Measurements from ENCODE around the gene GHSR.

Gene GHSR

GRCh38 chr3:172449466-172450149, 1.4 kb upstream of the GHSR start:
- Mint-ChIP-seq H3K9me3 (ENCODE audit: low read depth) (no peaks in the 10 kb centered on the region), H3K27me3 (peaks cover 48% of the 10 kb centered on the region), H3K4me3 (no peak overlapping the region), H3K27ac (no peak overlapping the region), H3K36me3 (no peaks in the 10 kb centered on the region), H3K4me1 (ENCODE audit: low read depth) (peaks cover 27% of the 10 kb centered on the region)

GRCh38 chr3:172448661-172449465, 607 bp upstream of the GHSR start:
- Mint-ChIP-seq H3K27me3 (peaks cover 47% of the 10 kb centered on the region), H3K36me3 (no peaks in the 10 kb centered on the region), H3K9me3 (ENCODE audit: low read depth) (no peaks in the 10 kb centered on the region), H3K27ac (no peak overlapping the region), H3K4me1 (ENCODE audit: low read depth) (peaks cover 27% of the 10 kb centered on the region), H3K4me3 (no peak overlapping the region)

DNA sequence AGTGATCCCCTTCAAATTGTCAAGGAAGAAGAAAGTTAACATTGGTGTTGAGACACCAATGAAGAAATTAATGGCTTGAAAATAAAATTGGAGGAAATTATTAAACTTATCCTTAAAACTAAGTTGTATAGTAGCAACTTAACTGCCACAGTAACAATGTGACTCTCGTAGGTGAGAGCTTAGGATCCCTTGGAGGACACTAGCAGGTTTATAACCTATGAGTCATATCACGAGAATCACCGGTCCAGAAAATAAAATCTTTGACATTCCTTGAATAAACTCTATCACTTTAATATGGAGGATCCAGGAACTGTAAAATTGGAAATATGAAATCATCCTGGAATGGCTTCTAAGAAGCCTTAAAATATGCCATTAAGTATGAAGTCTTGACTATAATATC, 2.1 kb downstream of the GHSR start:
- H3K4me1 Mint-ChIP-seq (ENCODE audit: low read depth), result peaks cover 27% of the 10 kb centered on the region

GRCh38 chr3:172444821-172445220, 3.4 kb downstream of the GHSR start:
- Mint-ChIP-seq H3K27ac (no peak overlapping the region), H3K4me3 (no peak overlapping the region), H3K36me3 (no peaks in the 10 kb centered on the region), H3K4me1 (ENCODE audit: low read depth) (peaks cover 25% of the 10 kb centered on the region), H3K9me3 (ENCODE audit: low read depth) (no peaks in the 10 kb centered on the region), H3K27me3 (peaks cover 41% of the 10 kb centered on the region)

More for the DNA sequence above, 2.1 kb downstream of the GHSR start:
- H3K4me3 Mint-ChIP-seq, result no peak overlapping the region
- H3K36me3 Mint-ChIP-seq, result no peaks in the 10 kb centered on the region
- H3K27me3 Mint-ChIP-seq, result peaks cover 41% of the 10 kb centered on the region
- no peak overlapping the region for H3K27ac Mint-ChIP-seq
- H3K9me3 Mint-ChIP-seq (ENCODE audit: low read depth), result no peaks in the 10 kb centered on the region

GRCh38 chr3:172442606-172443005, 5.7 kb downstream of the GHSR start:
- Mint-ChIP-seq H3K36me3 (no peaks in the 10 kb centered on the region), H3K4me3 (no peak overlapping the region), H3K4me1 (ENCODE audit: low read depth) (peaks cover 7% of the 10 kb centered on the region), H3K27me3 (peaks cover 26% of the 10 kb centered on the region), H3K9me3 (ENCODE audit: low read depth) (no peaks in the 10 kb centered on the region), H3K27ac (no peak overlapping the region)

- no peaks in the 10 kb centered on the region for H3K9me3 Mint-ChIP-seq (ENCODE audit: low read depth)
These were observed 6.7 kb downstream of the GHSR start for GRCh38 chr3:172441581-172441980.

GRCh38 chr3:172438186-172438585, 10.1 kb downstream of the GHSR start:
- peaks cover 2% of the 10 kb centered on the region for H3K36me3 Mint-ChIP-seq
- peaks cover 7% of the 10 kb centered on the region for H3K27me3 Mint-ChIP-seq
- H3K27ac Mint-ChIP-seq, result no peak overlapping the region
- peaks cover 2% of the 10 kb centered on the region for H3K9me3 Mint-ChIP-seq (ENCODE audit: low read depth)
- no peak overlapping the region for H3K4me3 Mint-ChIP-seq
- no peaks in the 10 kb centered on the region for H3K4me1 Mint-ChIP-seq (ENCODE audit: low read depth)

More at GRCh38 chr3:172441581-172441980, 6.7 kb downstream of the GHSR start:
- Mint-ChIP-seq H3K4me3 (no peak overlapping the region), H3K27ac (no peak overlapping the region), H3K36me3 (no peaks in the 10 kb centered on the region), H3K4me1 (ENCODE audit: low read depth) (no peaks in the 10 kb centered on the region), H3K27me3 (peaks cover 16% of the 10 kb centered on the region)

DNA sequence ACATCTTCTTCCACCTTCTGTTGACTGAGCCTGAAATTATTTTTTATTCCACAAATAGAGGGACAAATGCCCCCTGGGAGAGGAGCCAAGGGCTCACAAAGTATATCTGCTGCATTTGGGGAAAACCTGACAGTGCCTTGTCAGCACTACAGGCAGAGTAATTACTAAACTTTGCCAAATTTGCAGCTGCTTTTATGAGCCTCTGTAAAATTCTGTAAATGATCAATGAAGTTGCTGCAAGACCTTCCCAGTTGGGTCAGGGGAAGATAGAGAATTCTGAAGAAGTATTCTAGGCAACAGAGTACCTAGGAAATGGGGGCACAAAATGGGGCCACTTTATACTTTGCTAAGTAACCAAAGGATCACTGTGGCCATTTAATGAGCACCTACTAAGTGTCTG, 10.5 kb downstream of the GHSR start:
- H3K4me3 Mint-ChIP-seq, result no peak overlapping the region
- H3K27ac Mint-ChIP-seq, result no peak overlapping the region
- no peaks in the 10 kb centered on the region for H3K4me1 Mint-ChIP-seq (ENCODE audit: low read depth)
- peaks cover 2% of the 10 kb centered on the region for H3K9me3 Mint-ChIP-seq (ENCODE audit: low read depth)
- H3K27me3 Mint-ChIP-seq, result peaks cover 7% of the 10 kb centered on the region
- H3K36me3 Mint-ChIP-seq, result peaks cover 2% of the 10 kb centered on the region

- no peak overlapping the region for H3K4me3 Mint-ChIP-seq
- no peak overlapping the region for H3K27ac Mint-ChIP-seq
- peaks cover 32% of the 10 kb centered on the region for H3K27me3 Mint-ChIP-seq
- peaks cover 3% of the 10 kb centered on the region for H3K9me3 Mint-ChIP-seq (ENCODE audit: low read depth)
- no peaks in the 10 kb centered on the region for H3K4me1 Mint-ChIP-seq (ENCODE audit: low read depth)
- no peaks in the 10 kb centered on the region for H3K36me3 Mint-ChIP-seq
These were observed 32.9 kb downstream of the GHSR start for GRCh38 chr3:172415323-172415722.

DNA sequence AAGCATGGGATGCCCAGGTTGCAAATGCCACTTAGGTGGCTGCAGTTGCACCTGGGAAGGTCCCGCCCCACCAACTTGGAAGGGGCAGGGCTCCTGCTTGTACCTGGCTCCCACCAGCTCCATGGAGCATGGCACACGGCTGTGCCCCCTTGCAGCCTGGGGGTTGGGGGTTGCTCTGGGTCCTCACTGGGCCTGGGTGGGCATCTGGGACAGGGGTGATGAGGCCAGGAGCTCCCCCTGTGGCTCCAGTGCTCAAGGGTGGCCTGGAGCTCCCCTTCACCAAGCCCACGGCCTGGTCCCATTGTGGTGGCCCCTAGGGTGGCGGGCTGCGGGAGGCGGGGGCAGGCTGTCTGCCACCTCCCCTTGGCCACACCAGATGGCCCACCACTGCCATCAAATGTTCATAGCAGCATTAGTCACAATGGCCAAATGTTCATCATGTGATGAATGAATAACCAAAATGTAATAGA, 36.7 kb downstream of the GHSR start:
- Mint-ChIP-seq H3K4me3 (no peak overlapping the region), H3K27ac (no peak overlapping the region), H3K4me1 (ENCODE audit: low read depth) (no peaks in the 10 kb centered on the region), H3K36me3 (no peaks in the 10 kb centered on the region), H3K27me3 (peaks cover 19% of the 10 kb centered on the region), H3K9me3 (ENCODE audit: low read depth) (peaks cover 3% of the 10 kb centered on the region)

- Mint-ChIP-seq H3K27me3 (peaks cover 18% of the 10 kb centered on the region), H3K36me3 (no peaks in the 10 kb centered on the region), H3K27ac (no peak overlapping the region), H3K9me3 (ENCODE audit: low read depth) (peaks cover 3% of the 10 kb centered on the region), H3K4me1 (ENCODE audit: low read depth) (no peaks in the 10 kb centered on the region), H3K4me3 (no peak overlapping the region)
These were observed 37.4 kb downstream of the GHSR start for GRCh38 chr3:172410702-172411477.

GRCh38 chr3:172407872-172408271, 40.4 kb downstream of the GHSR start:
- H3K27me3 Mint-ChIP-seq, result peaks cover 4% of the 10 kb centered on the region
- H3K4me3 Mint-ChIP-seq, result no peak overlapping the region
- no peak overlapping the region for H3K27ac Mint-ChIP-seq
- H3K4me1 Mint-ChIP-seq (ENCODE audit: low read depth), result no peaks in the 10 kb centered on the region
- no peaks in the 10 kb centered on the region for H3K9me3 Mint-ChIP-seq (ENCODE audit: low read depth)
- no peaks in the 10 kb centered on the region for H3K36me3 Mint-ChIP-seq

DNA sequence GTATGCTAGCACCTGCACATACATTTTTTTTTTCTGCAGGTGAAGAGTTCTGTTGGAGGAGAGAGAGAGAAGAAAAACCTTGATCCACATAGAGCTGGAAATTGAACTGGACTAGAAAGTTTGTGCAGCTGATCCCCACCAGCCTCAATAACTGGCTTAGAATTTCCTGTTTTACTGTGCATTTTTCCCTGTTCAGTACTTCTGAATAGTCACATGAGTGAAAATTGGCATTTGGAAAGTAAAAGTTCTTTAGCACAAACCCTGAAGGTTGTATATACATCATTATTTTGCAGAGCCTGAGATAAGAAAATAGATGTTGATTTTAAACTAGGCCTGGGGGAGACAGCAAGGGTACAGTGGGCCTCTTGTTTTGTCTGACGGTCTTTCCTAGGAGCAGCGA, 42.3 kb downstream of the GHSR start:
- H3K36me3 Mint-ChIP-seq, result peaks cover 7% of the 10 kb centered on the region
- H3K4me1 Mint-ChIP-seq (ENCODE audit: low read depth), result no peaks in the 10 kb centered on the region
- H3K4me3 Mint-ChIP-seq, result no peak overlapping the region
- no peaks in the 10 kb centered on the region for H3K27me3 Mint-ChIP-seq
- H3K9me3 Mint-ChIP-seq (ENCODE audit: low read depth), result peaks cover 5% of the 10 kb centered on the region
- no peak overlapping the region for H3K27ac Mint-ChIP-seq

GRCh38 chr3:172404237-172404962, 43.9 kb downstream of the GHSR start:
- H3K4me1 Mint-ChIP-seq (ENCODE audit: low read depth), result no peaks in the 10 kb centered on the region
- H3K9me3 Mint-ChIP-seq (ENCODE audit: low read depth), result peaks cover 5% of the 10 kb centered on the region
- H3K27ac Mint-ChIP-seq, result no peak overlapping the region
- H3K36me3 Mint-ChIP-seq, result peaks cover 12% of the 10 kb centered on the region
- H3K27me3 Mint-ChIP-seq, result no peaks in the 10 kb centered on the region
- no peak overlapping the region for H3K4me3 Mint-ChIP-seq

All from activated naive CD8-positive, alpha-beta T cell (primary cell).